Calu3 (cell line): ENCODE data around the gene FNBP1. TPM values are rescaled to one million over a fixed set of nuclear protein-coding genes. Genes with fewer than 3 reads are reported as not detected.

Experiments used
- BruUV-seq: library from RNA; stranded (reverse); fragments of 400-500 nt; replicated peaks from 2 replicates; lab custom pipeline; 2021; lab: Mats Ljungman, UMichigan
- CTCF ChIA-PET: fragments of 300-600 bp; sonication (Branson Sonifier 250); formaldehyde crosslinking; loops from one replicate; lab custom pipeline; 2022; ENCODE audit warnings: antibody characterized with exemption; lab: Charles Lee
- DNase-seq: peaks from one replicate; pipeline ENCODE4 v3.0.0; 2022
- H3K27ac Mint-ChIP-seq: one replicate; pipeline ENCODE4 v1.8.0; 2022; ENCODE audit warnings: mixed read lengths; ENCODE audit not compliant: unreplicated experiment
- H3K27me3 Mint-ChIP-seq: one replicate; pipeline ENCODE4 v1.8.0; 2022; ENCODE audit warnings: mixed read lengths; ENCODE audit not compliant: unreplicated experiment
- H3K36me3 Mint-ChIP-seq: one replicate; pipeline ENCODE4 v1.8.0; 2022; ENCODE audit warnings: mild to moderate bottlenecking, moderate library complexity, mixed read lengths; ENCODE audit not compliant: insufficient read depth, unreplicated experiment
- H3K4me1 Mint-ChIP-seq: one replicate; pipeline ENCODE4 v1.8.0; 2022; ENCODE audit warnings: mild to moderate bottlenecking, low read depth, mixed read lengths; ENCODE audit not compliant: unreplicated experiment
- H3K4me3 Mint-ChIP-seq: one replicate; pipeline ENCODE4 v1.8.0; 2022; ENCODE audit warnings: mild to moderate bottlenecking, low read depth, moderate library complexity, mixed read lengths; ENCODE audit not compliant: unreplicated experiment
- H3K9me3 Mint-ChIP-seq: one replicate; pipeline ENCODE4 v1.8.0; 2022; ENCODE audit warnings: low read depth, mixed read lengths; ENCODE audit not compliant: unreplicated experiment
- intact Hi-C: fragments of 100-400 bp; cut with micrococcal nuclease; formaldehyde crosslinking; loops from one replicate; pipeline ENCODE4 v1.10.0; 2022; ENCODE audit not compliant: unreplicated experiment
- total RNA-seq: library from RNA; stranded (reverse); gene quantifications from 2 replicates; pipeline ENCODE4 v1.2.3, GENCODE V29; 2022
- TF ChIP-seq, protein P1 (sequence below): fragments of 200-600 bp; IDR thresholded peaks from one replicate; pipeline ENCODE4 v1.8.0; 2022; ENCODE audit warnings: antibody characterized with exemption; ENCODE audit not compliant: unreplicated experiment

Gene FNBP1
- total RNA-seq, 1 experiment from 2014 or later = 9.9 TPM

DNA sequence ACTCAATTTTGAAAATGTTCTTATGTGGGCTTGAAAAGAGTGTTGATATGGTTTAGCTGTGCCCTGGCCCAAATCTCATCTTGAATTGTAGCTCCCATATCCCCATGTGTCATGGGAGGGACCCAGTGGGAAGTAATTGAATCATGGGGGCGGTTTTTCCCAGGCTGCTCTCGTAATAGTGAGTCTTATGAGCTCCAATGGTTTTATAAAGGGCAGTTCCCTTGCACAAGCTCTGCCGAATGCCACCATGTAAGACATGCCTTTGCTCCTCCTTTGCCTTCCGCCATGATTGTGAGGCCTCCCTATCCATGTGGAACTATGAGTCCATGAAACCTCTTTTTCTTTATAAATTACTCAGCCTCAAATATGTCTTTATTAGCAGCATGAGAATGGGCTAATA is 136.7 kb downstream of the FNBP1 start:
- H3K27ac Mint-ChIP-seq = no peak overlapping the region
- CTCF ChIA-PET = no interaction called here
- H3K36me3 Mint-ChIP-seq = no peaks in the 10 kb centered on the region
- BruUV-seq = no TSS peak
- no peak overlapping the region for H3K4me3 Mint-ChIP-seq
- no peaks in the 10 kb centered on the region for H3K4me1 Mint-ChIP-seq
- H3K9me3 Mint-ChIP-seq = no peaks in the 10 kb centered on the region
- DNase-seq = no peak
- intact Hi-C loops = no loop called here
- no peaks in the 10 kb centered on the region for H3K27me3 Mint-ChIP-seq
- TF ChIP-seq, protein P1, sequence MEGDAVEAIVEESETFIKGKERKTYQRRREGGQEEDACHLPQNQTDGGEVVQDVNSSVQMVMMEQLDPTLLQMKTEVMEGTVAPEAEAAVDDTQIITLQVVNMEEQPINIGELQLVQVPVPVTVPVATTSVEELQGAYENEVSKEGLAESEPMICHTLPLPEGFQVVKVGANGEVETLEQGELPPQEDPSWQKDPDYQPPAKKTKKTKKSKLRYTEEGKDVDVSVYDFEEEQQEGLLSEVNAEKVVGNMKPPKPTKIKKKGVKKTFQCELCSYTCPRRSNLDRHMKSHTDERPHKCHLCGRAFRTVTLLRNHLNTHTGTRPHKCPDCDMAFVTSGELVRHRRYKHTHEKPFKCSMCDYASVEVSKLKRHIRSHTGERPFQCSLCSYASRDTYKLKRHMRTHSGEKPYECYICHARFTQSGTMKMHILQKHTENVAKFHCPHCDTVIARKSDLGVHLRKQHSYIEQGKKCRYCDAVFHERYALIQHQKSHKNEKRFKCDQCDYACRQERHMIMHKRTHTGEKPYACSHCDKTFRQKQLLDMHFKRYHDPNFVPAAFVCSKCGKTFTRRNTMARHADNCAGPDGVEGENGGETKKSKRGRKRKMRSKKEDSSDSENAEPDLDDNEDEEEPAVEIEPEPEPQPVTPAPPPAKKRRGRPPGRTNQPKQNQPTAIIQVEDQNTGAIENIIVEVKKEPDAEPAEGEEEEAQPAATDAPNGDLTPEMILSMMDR = no peak

DNA sequence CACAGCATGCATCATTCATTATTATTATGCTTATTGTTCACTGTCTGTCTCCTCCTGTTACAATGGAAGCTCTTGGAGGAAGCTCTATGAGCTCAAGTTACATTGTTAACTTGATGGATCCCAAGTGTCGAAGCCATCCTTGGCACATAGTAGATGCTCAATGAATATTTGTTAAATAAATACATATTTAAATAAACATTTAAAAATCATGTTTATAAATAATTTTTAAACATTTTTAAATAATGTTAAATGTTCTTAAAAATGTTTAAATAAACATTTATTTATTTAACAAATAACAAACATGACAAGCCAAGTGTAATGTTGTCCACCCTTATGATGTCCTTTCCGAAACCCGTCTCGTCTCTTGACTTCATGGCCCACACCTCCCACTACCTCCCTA is 138.3 kb downstream of the FNBP1 start:
- no peaks in the 10 kb centered on the region for H3K36me3 Mint-ChIP-seq
- peak overlapping the region; percentile 5 for H3K27ac Mint-ChIP-seq
- DNase-seq = no peak
- TF ChIP-seq, protein P1 = no peak
- CTCF ChIA-PET = no interaction called here
- no peaks in the 10 kb centered on the region for H3K27me3 Mint-ChIP-seq
- H3K4me1 Mint-ChIP-seq = no peaks in the 10 kb centered on the region
- no peak overlapping the region for H3K4me3 Mint-ChIP-seq
- no peaks in the 10 kb centered on the region for H3K9me3 Mint-ChIP-seq
- BruUV-seq = no TSS peak
- intact Hi-C loops = no loop called here

DNA sequence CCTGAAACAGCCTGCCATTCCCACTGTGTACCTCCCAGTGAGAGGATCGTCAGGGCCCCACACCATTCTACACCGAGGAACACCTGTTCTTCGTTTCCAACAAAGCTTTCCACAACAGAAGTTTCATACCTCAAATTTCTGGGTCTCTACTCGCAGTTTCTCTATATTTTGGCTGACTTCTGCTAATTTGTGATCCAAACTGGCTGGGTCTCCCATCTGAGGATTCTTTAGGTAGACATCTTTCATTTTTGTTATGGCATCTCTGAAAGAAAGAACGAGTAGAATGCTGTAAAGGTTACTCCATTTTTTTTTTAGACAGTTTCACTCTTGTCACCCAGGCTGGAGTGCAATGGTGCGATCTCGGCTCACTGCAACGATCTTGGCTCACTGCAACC is 140.3 kb downstream of the FNBP1 start:
- intact Hi-C loops = no loop called here
- Mint-ChIP-seq H3K4me3 (no peak overlapping the region), H3K9me3 (no peaks in the 10 kb centered on the region), H3K27me3 (no peaks in the 10 kb centered on the region), H3K27ac (no peak overlapping the region), H3K4me1 (no peaks in the 10 kb centered on the region), H3K36me3 (no peaks in the 10 kb centered on the region)
- no peak for DNase-seq
- TF ChIP-seq, protein P1 = no peak
- CTCF ChIA-PET = interaction anchor here (0.7 kb wide), 1 partner anchor 16 kb away, joined by 4 read pairs; no protein-coding TSS in a partner anchor
- BruUV-seq = no TSS peak

DNA sequence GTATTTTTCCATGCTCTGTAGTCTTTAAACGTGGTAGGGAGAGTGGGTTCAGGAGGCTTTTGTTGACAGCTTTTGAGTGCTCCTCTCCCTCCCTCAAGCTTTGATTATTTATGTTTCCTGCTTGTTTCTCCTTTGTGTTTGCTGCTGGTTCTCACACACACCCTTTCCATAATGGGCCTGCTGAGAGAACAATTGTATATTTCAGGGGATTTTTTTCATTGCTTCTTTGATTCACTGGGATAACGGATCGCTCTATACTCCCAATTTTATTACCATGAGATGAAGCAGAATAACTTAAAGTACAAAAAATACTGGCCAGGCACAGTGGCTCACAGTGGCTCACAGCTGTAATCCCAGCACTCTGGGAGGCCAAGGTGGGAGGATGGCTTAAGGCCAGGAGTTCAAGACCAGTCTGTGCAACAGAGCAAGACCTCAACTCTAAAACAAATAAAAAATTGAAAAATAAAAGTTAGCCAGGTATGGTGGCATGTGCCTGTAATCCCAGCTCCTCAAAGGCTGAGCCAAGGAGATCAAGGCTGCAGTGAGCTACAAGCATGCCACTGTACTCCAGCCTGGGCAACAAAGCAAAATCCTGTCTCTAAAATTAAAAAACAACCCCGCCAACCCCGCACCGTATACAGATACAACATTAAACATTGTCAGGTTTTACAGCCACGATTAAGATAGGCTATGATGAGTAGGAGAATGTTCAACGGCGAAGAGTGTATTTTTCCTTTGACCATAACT is 140.8 kb downstream of the FNBP1 start:
- Mint-ChIP-seq H3K4me3 (no peak overlapping the region), H3K27me3 (no peaks in the 10 kb centered on the region), H3K4me1 (no peaks in the 10 kb centered on the region), H3K36me3 (no peaks in the 10 kb centered on the region), H3K27ac (no peak overlapping the region), H3K9me3 (no peaks in the 10 kb centered on the region)
- TF ChIP-seq, protein P1 = no peak
- no TSS peak for BruUV-seq
- intact Hi-C loops = no loop called here
- CTCF ChIA-PET = no interaction called here
- DNase-seq = no peak
